Upper lobe of left lung (tissue), 6 donors: ENCODE data around the gene TMEM119. TPM values are rescaled to one million over a fixed set of nuclear protein-coding genes. Genes with fewer than 3 reads are reported as not detected.

Experiments
- ATAC-seq, 2 donors: fragments of 200-7000 bp; cut with Tn5 transposase; one replicate each; pipeline ENCODE4 v1.9.1; 2022; ENCODE audit warnings: mild to moderate bottlenecking in 2 of 2, moderate library complexity in 2 of 2; ENCODE audit not compliant: low FRiP score in 2 of 2
- DNase-seq, 2 donors: peaks; one replicate each; pipeline ENCODE4 v3.0.0-alpha.2; 2019 to 2020
- H3K27ac ChIP-seq, 4 donors: fragments of 200-600 bp; sonication (generic); one replicate each; pipeline ENCODE4 v1.5.1; 2016 to 2019
- H3K27me3 ChIP-seq, 4 donors: fragments of 200-600 bp; sonication (generic); one replicate each; pipeline ENCODE4 v1.5.1; 2017 to 2019
- H3K36me3 ChIP-seq, 4 donors: fragments of 200-600 bp; sonication (generic); one replicate each; pipeline ENCODE4 v1.5.1; 2016 to 2019
- H3K4me1 ChIP-seq, 4 donors: fragments of 200-600 bp; sonication (generic); one replicate each; pipeline ENCODE4 v1.5.1; 2018 to 2019
- H3K4me3 ChIP-seq, 4 donors: fragments of 200-600 bp; sonication (generic); one replicate each; pipeline ENCODE4 v1.5.1; 2017 to 2019; ENCODE audit warnings: mild to moderate bottlenecking in 2 of 4, moderate library complexity in 1 of 4
- H3K9me3 ChIP-seq, 4 donors: fragments of 200-600 bp; sonication (generic); one replicate each; pipeline ENCODE4 v1.5.1; 2018 to 2019
- EP300 ChIP-seq, 4 donors: sonication (generic); formaldehyde crosslinking; IDR thresholded peaks; one replicate each; pipeline ENCODE4 v1.5.1; 2017; ENCODE audit warnings: antibody characterized with exemption in 4 of 4, control low read depth in 2 of 4
- POLR2A ChIP-seq, 4 donors: fragments of 450-650 bp; IDR thresholded peaks; one replicate each; pipeline ENCODE4 v1.5.1; 2016 to 2017; ENCODE audit warnings: antibody characterized with exemption in 4 of 4, mild to moderate bottlenecking in 2 of 4
- POLR2AphosphoS5 ChIP-seq, 2 donors: sonication (generic); formaldehyde crosslinking; IDR thresholded peaks; one replicate each; pipeline ENCODE4 v1.5.1; 2017; ENCODE audit warnings: antibody characterized with exemption in 2 of 2
- WGBS, 2 donors: methylation state at CpG; one replicate each; pipeline ENCODE4 v1.1.5; 2017 to 2018; 5-methylcytosine and 5-hydroxymethylcytosine counted together
- total RNA-seq, 6 donors: library from RNA; depleted of rRNA in 4 of 6; stranded (reverse); fragments of >200 nt in 4 of 6; gene quantifications; one replicate each; pipeline versions ENCODE4 v1.1.0 to v1.2.1, GENCODE V29; 2016 to 2021
- TF ChIP-seq, protein P1 (sequence below), 6 experiments: fragments of 450-650 bp in 4 of 6; fragments of 200-600 bp in 2 of 6; sonication (generic) in 2 of 6; IDR thresholded peaks; one replicate each; pipeline ENCODE4 v1.5.1; 2016 to 2019; ENCODE audit warnings: antibody characterized with exemption in 6 of 6
- donor health status: DM: no; HTN: no; CAD: no; lungs with moderate emphysema.
- donor health status: DM: no; HTN: yes; CAD: no; lungs with severe emphysema.

The TMEM119 gene
- total RNA-seq, 6 donors from 2014 or later: 1.5 to 50.7 (median 20.5) TPM

GRCh38 chr12:108568338-108569154 lies 29.3 kb downstream of the TMEM119 start:
- H3K4me1 ChIP-seq: peaks cover 12 to 35% (median 20%) of the 10 kb centered on the region in 4 donors
- ATAC-seq: no peak
- TF ChIP-seq, protein P1, sequence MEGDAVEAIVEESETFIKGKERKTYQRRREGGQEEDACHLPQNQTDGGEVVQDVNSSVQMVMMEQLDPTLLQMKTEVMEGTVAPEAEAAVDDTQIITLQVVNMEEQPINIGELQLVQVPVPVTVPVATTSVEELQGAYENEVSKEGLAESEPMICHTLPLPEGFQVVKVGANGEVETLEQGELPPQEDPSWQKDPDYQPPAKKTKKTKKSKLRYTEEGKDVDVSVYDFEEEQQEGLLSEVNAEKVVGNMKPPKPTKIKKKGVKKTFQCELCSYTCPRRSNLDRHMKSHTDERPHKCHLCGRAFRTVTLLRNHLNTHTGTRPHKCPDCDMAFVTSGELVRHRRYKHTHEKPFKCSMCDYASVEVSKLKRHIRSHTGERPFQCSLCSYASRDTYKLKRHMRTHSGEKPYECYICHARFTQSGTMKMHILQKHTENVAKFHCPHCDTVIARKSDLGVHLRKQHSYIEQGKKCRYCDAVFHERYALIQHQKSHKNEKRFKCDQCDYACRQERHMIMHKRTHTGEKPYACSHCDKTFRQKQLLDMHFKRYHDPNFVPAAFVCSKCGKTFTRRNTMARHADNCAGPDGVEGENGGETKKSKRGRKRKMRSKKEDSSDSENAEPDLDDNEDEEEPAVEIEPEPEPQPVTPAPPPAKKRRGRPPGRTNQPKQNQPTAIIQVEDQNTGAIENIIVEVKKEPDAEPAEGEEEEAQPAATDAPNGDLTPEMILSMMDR (IDR thresholded peaks at IDR 0.05): no peak
- TF ChIP-seq POLR2AphosphoS5 (IDR thresholded peaks at IDR 0.05) (no peak), EP300 (IDR thresholded peaks at IDR 0.05) (no peak), POLR2A (IDR thresholded peaks at IDR 0.05) (no peak)
- H3K4me3 ChIP-seq: no peak overlapping the region
- no peaks in the 10 kb centered on the region for H3K27me3 ChIP-seq
- peak overlapping the region in 3 of 4 donors; percentile 20 to 53 (median 35) for H3K27ac ChIP-seq
- H3K9me3 ChIP-seq: no peaks in the 10 kb centered on the region
- H3K36me3 ChIP-seq: peaks cover 23 to 62% (median 50%) of the 10 kb centered on the region in 4 donors
- DNase-seq: no peak
- WGBS, 2 donors: 67 to 83% methylated on average over 10 of the region's 10 CpGs

- DNase-seq (peak in 1 of 2 donors; percentile 40), ATAC-seq (peak in 1 of 2 donors; percentile 32)
- H3K27me3 ChIP-seq: no peaks in the 10 kb centered on the region
- H3K36me3 ChIP-seq: peaks cover 23 to 62% (median 50%) of the 10 kb centered on the region in 4 donors
- peaks cover 16 to 41% (median 27%) of the 10 kb centered on the region in 4 donors for H3K4me1 ChIP-seq
- TF ChIP-seq, protein P1 (IDR thresholded peaks at IDR 0.05): no peak
- TF ChIP-seq EP300 (IDR thresholded peaks at IDR 0.05) (no peak), POLR2A (IDR thresholded peaks at IDR 0.05) (no peak)
- H3K9me3 ChIP-seq: no peaks in the 10 kb centered on the region
- H3K4me3 ChIP-seq: no peak overlapping the region
- peak overlapping the region; percentile 20 to 60 (median 44) for H3K27ac ChIP-seq
- 45 to 46% methylated on average over 7 of the region's 7 CpGs for WGBS, 2 donors
These were observed 30.2 kb downstream of the TMEM119 start for GRCh38 chr12:108567406-108568337.

DNA sequence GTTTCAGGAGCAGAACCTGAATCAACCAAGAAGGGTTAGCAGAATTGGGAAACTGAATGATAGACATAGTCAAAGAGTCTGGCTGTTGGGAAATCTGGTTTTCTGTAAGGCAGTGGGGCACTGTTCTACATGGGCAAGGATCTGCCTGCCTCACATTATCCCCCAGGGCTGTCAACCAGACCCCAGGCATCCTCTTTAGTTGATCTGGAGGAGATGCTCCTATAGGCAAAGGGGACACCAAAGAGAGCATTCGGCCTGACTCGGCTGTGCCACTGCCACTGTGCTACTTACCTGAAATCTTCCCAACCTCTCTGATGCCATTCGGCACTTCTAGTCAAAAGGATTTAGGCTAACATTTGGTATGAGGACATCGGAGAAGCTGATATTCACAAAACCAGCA lies 31.4 kb downstream of the TMEM119 start:
- DNase-seq: no peak
- no peak for ATAC-seq
- WGBS, 2 donors: 87 to 98% methylated on average over 4 of the region's 4 CpGs
- Histone ChIP-seq H3K36me3 (peaks cover 23 to 62% (median 50%) of the 10 kb centered on the region in 4 donors), H3K27ac (peak overlapping the region; percentile 20 to 60 (median 49)), H3K4me3 (no peak overlapping the region), H3K9me3 (no peaks in the 10 kb centered on the region), H3K27me3 (no peaks in the 10 kb centered on the region), H3K4me1 (peaks cover 16 to 45% (median 33%) of the 10 kb centered on the region in 4 donors)
- no peak for TF ChIP-seq EP300 (IDR thresholded peaks at IDR 0.05)
- TF ChIP-seq POLR2AphosphoS5 (IDR thresholded peaks at IDR 0.05): no peak
- TF ChIP-seq, protein P1 (IDR thresholded peaks at IDR 0.05): no peak

- peaks cover 23 to 62% (median 50%) of the 10 kb centered on the region in 4 donors for H3K36me3 ChIP-seq
These were observed 31.9 kb downstream of the TMEM119 start for GRCh38 chr12:108565976-108566375.

More at GRCh38 chr12:108565976-108566375, 31.9 kb downstream of the TMEM119 start:
- DNase-seq (peak; percentile 66 to 89), ATAC-seq (no peak)
- 0 to 7% methylated on average over 2 of the region's 2 CpGs for WGBS, 2 donors
- no peak for TF ChIP-seq EP300 (IDR thresholded peaks at IDR 0.05)
- TF ChIP-seq POLR2AphosphoS5 (IDR thresholded peaks at IDR 0.05): peak in 1 of 2 donors; percentile 22
- TF ChIP-seq, protein P1 (IDR thresholded peaks at IDR 0.05): no peak
- TF ChIP-seq POLR2A (IDR thresholded peaks at IDR 0.05): peak in 1 of 4 donors; percentile 6
- no peaks in the 10 kb centered on the region for H3K27me3 ChIP-seq
- H3K4me1 ChIP-seq: peaks cover 16 to 45% (median 34%) of the 10 kb centered on the region in 4 donors
- no peak overlapping the region for H3K4me3 ChIP-seq
- H3K9me3 ChIP-seq: no peaks in the 10 kb centered on the region
- H3K27ac ChIP-seq: peak overlapping the region; percentile 20 to 60 (median 49)
